ENCODE results near the gene SVIL. TPM values are rescaled to one million over a fixed set of nuclear protein-coding genes. Genes with fewer than 3 reads are reported as not detected.

The SVIL gene
- total RNA-seq, 1 experiment from 2014 or later = 147 TPM

GRCh38 chr10:29596826-29597225 is 37.9 kb downstream of the SVIL start:
- TF ChIP-seq CTCF (IDR thresholded peaks at IDR 0.05; ENCODE audit: unreplicated experiment) = no peak
- intact Hi-C loops (cut with micrococcal nuclease; ENCODE audit: unreplicated experiment) = no loop called here
- BruUV-seq (replicated peaks) = no TSS peak
- H3K27me3 Mint-ChIP-seq (ENCODE audit: unreplicated experiment) = no peaks in the 10 kb centered on the region
- H3K27ac Mint-ChIP-seq (ENCODE audit: unreplicated experiment) = peak overlapping the region; percentile 67
- no peak overlapping the region for H3K4me3 Mint-ChIP-seq (ENCODE audit: low read depth, unreplicated experiment)
- DNase-seq = no peak
- peaks cover 55% of the 10 kb centered on the region for H3K4me1 Mint-ChIP-seq (ENCODE audit: low read depth, unreplicated experiment)
- CTCF ChIA-PET = no interaction called here
- H3K36me3 Mint-ChIP-seq (ENCODE audit: insufficient read depth, unreplicated experiment) = peaks cover 29% of the 10 kb centered on the region
- no peaks in the 10 kb centered on the region for H3K9me3 Mint-ChIP-seq (ENCODE audit: low read depth, unreplicated experiment)

GRCh38 chr10:29596356-29596755 is 38.4 kb downstream of the SVIL start:
- H3K27me3 Mint-ChIP-seq (ENCODE audit: unreplicated experiment) = no peaks in the 10 kb centered on the region
- no peak for DNase-seq
- H3K27ac Mint-ChIP-seq (ENCODE audit: unreplicated experiment) = peak overlapping the region; percentile 67
- TF ChIP-seq CTCF (IDR thresholded peaks at IDR 0.05; ENCODE audit: unreplicated experiment) = no peak
- no TSS peak for BruUV-seq (replicated peaks)
- H3K9me3 Mint-ChIP-seq (ENCODE audit: low read depth, unreplicated experiment) = no peaks in the 10 kb centered on the region
- no peak overlapping the region for H3K4me3 Mint-ChIP-seq (ENCODE audit: low read depth, unreplicated experiment)
- H3K4me1 Mint-ChIP-seq (ENCODE audit: low read depth, unreplicated experiment) = peaks cover 55% of the 10 kb centered on the region
- H3K36me3 Mint-ChIP-seq (ENCODE audit: insufficient read depth, unreplicated experiment) = peaks cover 29% of the 10 kb centered on the region
- intact Hi-C loops (cut with micrococcal nuclease; ENCODE audit: unreplicated experiment) = no loop called here
- CTCF ChIA-PET = no interaction called here

GRCh38 chr10:29595636-29596225 is 39.0 kb downstream of the SVIL start:
- peak overlapping the region; percentile 40 for H3K27ac Mint-ChIP-seq (ENCODE audit: unreplicated experiment)
- H3K4me3 Mint-ChIP-seq (ENCODE audit: low read depth, unreplicated experiment) = no peak overlapping the region
- no TSS peak for BruUV-seq (replicated peaks)
- intact Hi-C loops (cut with micrococcal nuclease; ENCODE audit: unreplicated experiment) = no loop called here
- peak; percentile 37 for DNase-seq
- CTCF ChIA-PET = no interaction called here
- no peaks in the 10 kb centered on the region for H3K27me3 Mint-ChIP-seq (ENCODE audit: unreplicated experiment)
- TF ChIP-seq CTCF (IDR thresholded peaks at IDR 0.05; ENCODE audit: unreplicated experiment) = no peak
- H3K9me3 Mint-ChIP-seq (ENCODE audit: low read depth, unreplicated experiment) = no peaks in the 10 kb centered on the region
- peaks cover 55% of the 10 kb centered on the region for H3K4me1 Mint-ChIP-seq (ENCODE audit: low read depth, unreplicated experiment)
- H3K36me3 Mint-ChIP-seq (ENCODE audit: insufficient read depth, unreplicated experiment) = peaks cover 31% of the 10 kb centered on the region

- peak overlapping the region; percentile 40 for H3K27ac Mint-ChIP-seq (ENCODE audit: unreplicated experiment)
These were observed 39.6 kb downstream of the SVIL start for GRCh38 chr10:29595146-29595545.

More at GRCh38 chr10:29595146-29595545, 39.6 kb downstream of the SVIL start:
- H3K36me3 Mint-ChIP-seq (ENCODE audit: insufficient read depth, unreplicated experiment) = peaks cover 37% of the 10 kb centered on the region
- intact Hi-C loops (cut with micrococcal nuclease; ENCODE audit: unreplicated experiment) = no loop called here
- CTCF ChIA-PET = no interaction called here
- DNase-seq = no peak
- no peak for TF ChIP-seq CTCF (IDR thresholded peaks at IDR 0.05; ENCODE audit: unreplicated experiment)
- peaks cover 61% of the 10 kb centered on the region for H3K4me1 Mint-ChIP-seq (ENCODE audit: low read depth, unreplicated experiment)
- H3K4me3 Mint-ChIP-seq (ENCODE audit: low read depth, unreplicated experiment) = no peak overlapping the region
- no peaks in the 10 kb centered on the region for H3K9me3 Mint-ChIP-seq (ENCODE audit: low read depth, unreplicated experiment)
- H3K27me3 Mint-ChIP-seq (ENCODE audit: unreplicated experiment) = no peaks in the 10 kb centered on the region
- BruUV-seq (replicated peaks) = no TSS peak

Measured in Calu3 (cell line).